ENCODE measurements around the gene NUDT1.
A peak's percentile ranks its signal among the peaks of the same experiment; 100 is the strongest.

Gene NUDT1

DNA sequence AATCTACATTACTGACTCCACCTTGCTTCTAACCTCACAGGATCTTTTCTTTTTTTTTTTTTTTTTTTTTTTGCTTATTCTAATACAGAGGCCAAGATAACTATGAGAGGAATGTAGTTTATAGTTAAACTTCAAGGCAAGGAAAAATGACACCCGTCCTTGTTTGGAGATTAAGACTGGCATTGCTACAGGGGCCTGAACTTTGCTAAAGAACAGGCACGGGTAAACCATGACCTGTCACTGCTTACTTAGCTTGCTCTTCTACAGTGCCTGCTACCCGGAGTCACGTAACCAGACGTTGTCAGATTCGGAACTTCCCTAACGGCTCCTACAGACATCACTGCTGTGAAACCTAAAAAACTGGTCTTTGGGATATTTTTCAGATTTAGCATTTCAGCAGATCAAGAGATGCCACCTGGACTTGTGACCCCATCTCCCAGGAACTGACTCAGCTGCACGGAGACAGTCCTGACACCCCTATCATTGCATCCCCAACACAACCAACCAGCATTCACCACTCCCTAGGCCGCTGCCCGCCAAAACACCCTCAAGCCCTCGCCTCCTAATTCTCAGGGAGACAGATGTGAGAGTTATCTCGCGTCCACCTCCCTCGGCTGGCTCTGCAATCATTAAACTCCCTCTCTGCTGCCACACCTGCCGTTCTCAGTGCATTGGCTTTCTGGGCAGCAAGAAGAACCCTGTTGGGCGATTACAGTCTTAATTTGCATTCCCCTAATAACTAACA lies 36.8 kb upstream of the NUDT1 start:
- DNase-seq = no peak

DNA sequence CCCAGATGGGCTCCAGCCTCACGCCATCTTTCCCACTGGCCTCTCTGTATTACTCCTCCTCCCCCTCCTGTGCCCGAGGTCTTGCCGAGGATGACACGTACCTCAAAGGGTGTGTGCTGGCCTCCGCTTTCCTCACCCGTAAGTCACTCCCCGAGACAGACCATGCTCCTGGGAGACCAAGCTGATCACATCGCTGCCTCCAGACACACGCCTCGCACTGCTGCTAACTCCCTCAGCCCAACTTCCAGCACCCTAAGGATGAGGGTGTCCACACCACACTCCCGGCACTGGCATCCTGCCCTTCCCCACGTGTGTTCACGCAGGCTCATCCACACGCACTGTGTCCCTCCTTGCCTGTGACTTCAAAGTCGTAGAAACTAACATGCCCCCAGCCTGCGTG lies 33.3 kb upstream of the NUDT1 start:
- no peak for DNase-seq

DNA sequence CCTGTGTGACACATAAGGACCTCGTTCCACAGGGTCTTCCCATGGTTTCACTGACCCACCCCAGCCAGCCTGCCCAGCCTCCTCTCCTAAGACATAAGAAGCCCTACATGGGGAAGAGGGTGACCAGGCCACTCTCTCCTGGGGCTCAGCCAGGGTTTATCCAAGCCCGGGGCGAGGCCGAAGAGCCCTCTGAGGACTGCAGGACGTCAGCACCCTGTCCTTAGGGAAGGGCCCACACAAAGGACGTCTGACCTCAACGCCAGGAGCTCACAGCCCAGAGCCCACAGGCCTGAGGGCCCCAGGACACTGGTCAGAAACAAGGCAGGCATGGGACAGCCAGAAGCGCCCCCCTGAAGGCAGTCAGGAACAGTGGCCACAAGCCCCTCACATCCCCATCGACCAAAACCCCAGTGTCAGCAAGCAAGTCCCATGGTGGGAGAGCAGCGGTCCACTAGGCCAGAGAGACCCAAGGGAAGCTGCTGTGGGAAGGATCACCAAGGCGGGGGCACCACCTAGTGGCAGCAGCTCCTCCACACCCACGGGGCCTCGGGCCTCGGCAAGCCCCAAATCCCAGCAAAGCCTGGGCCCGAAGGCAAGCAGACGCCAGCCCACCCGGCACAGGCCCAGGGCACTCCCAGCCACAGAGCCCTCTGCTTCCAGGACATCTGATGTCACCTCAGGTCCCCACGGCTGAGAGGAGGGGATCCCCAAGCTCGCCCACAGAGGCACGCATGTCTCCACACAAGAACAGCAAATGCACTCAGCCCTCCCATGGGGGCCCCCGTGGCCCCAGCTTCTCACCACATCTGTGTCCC lies 32.7 kb upstream of the NUDT1 start:
- peak in 1 of 4 experiments; percentile 11 for DNase-seq

- no peak for DNase-seq
These were observed 32.1 kb upstream of the NUDT1 start for GRCh38 chr7:2209961-2210323.

DNA sequence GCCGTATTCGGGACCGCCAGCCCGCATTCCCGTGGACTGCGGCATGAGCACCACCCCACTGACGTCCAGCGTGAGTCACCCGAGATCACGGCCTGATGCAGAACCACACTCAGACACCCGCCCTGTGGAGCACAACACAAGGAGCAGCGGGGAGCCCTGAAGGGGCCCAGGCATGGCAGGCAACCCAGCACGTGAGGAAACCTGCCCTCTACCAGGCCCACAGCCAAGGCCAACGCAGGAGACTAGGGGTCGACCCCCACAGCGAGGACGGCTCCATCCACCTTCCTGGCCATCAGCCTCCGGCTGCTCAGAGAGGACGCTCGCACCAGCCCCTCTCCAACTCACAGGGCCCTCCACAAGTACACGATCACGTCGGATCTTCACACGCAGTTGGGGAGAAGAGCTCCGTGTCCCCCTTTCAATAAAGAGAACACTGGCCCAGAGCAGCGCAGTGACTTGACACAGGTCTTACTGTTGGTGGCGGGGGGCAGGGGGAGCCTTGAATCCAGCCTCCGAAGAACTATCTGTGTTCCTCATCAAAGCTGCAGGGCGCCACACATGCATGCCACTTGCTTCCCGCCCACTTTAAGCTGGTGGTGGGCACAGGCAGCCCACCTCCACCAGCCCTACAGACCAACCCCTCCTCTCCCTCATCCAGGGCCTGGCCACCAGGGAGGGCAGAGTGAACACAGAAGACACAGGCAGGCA lies 31.3 kb upstream of the NUDT1 start:
- no peak for DNase-seq

DNA sequence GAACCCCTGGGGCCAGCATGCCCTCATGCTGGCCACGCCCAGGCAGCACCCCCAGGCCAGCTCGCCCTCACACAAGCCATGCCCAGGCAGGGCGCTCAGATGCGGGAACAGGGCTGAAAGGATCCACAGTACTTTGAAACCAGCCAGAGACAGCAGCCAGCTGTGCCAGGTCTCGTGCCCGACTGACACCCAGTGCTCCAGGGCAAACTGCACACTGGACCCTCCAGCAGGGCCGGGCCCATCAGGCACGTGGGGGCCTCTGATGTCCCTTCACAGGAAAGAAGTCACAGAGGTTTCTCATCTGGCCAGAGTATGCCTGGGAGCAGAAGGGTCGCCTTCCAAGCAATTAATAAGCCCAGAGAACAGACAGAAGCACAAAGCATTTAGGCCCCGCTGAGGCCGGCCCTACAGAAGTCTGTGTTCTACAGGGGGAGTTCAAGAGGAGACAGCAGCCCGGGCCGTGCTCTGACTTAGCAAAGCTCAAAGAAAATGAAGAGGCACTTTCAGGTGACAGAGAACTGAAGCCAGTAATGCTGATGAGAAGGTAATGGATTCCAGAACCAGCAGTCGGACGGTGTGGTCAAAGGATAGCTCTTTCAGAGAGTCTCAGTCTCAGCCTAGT lies 30.7 kb upstream of the NUDT1 start:
- no peak for DNase-seq

DNA sequence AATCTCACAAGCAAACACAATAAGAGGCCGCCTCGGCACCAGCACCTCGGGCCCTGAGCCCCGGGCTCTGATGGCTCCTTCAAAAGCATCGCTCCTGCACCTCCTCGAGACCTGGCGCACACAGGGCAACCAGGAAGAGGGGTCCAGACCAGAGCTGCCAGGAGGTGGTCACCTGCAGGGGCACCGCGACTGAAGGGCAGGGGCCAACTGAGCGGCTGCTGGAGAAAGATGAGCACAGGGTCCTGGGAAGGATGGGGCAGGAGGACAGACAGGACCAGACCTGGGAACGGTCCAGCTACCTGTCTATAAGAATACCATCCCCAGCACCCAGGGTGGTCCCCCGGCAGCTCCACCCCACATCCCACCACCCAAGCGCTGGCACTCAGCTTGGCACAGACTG lies 30.1 kb upstream of the NUDT1 start:
- DNase-seq = no peak

DNA sequence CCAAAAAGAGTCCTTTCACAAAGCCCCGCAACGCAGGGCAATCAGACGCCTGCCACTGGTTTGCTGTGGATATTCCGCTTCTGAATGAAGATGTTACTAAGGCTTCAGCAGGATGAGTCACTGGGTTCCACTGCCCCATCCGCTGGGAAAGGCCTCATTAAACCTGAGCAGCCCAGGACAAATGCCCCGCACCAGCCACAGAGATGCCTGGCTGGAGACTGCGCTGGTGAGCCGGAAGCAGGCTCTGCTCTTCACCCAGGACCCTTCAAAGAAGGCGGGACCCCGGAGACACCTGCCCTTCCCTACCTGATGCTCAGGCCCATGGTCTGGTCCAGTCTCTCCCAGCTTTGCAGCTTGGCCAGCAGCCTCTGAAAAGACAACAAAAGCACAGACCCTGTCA lies 29.1 kb upstream of the NUDT1 start:
- no peak for DNase-seq

DNA sequence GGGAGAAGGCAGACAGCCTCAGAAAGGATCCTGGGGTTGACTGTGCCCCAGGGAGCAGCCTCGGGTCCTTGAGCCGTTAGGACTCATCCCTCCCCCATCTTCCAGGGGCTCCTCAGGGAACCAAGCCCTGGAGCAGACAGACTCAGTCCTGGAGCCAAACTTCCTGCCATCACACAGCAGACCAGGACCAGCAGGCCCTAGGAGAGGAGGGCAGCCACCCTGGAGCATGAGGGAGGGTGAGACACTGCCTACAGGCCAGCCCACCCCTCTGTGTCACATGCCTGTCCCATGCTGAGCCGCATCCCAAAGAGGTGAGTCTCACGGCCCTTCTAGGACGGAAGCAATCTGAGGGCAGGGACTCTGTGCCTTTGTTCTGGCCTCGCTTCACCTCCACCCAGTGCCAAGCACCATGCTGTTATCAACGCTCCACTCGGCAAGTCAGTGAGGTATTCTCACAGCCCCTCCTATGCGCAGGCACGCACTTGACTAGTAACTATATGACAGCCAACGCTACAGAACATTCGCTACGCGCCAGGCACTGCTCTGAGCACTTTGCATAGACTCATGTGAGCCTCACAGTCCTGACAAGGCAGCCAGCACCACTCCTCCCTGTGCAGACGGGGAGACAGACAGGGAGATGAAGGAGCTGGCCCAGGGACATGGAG lies 28.3 kb upstream of the NUDT1 start:
- no peak for DNase-seq

DNA sequence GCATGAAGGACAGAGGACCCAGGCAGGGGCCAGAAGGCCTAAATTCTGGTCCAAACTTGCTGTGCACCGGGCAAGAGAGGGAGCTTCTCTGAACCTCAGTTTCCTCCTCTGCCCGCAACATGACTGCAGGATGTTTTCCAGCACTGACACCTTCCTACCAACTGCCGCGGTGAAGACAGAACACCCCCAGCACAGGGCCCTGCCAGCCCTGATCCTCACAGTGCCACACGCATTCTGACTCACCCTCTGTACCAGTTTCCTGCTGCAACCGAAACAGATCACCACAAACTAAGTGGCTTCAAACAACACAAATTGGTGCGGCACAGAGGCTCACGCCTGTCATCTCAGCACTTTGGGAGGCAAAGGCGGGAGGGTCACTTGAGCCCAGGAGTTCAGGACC lies 27.4 kb upstream of the NUDT1 start:
- DNase-seq = no peak

DNA sequence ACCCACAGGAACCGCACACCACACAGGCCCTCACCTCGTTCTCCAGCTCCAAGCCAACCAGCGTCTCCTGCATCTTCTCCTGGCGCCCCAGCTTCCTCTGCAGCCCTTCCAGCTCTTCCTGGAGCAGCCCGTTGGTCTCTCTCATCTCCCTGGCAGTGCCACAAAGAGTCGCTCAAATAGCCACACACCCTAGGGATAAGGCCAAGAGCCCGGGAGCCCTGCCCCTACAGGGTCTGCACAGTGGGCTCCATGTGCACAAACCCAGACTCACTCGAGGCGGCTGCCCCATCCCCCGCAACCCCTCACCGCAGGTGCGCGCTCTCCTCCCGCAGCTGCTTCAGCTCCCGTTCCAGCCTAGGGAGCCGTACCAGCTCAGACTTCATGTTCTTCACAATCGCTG lies 26.2 kb upstream of the NUDT1 start:
- no peak for DNase-seq

GRCh38 chr7:2217206-2217605 lies 24.8 kb upstream of the NUDT1 start:
- no peak for DNase-seq

DNA sequence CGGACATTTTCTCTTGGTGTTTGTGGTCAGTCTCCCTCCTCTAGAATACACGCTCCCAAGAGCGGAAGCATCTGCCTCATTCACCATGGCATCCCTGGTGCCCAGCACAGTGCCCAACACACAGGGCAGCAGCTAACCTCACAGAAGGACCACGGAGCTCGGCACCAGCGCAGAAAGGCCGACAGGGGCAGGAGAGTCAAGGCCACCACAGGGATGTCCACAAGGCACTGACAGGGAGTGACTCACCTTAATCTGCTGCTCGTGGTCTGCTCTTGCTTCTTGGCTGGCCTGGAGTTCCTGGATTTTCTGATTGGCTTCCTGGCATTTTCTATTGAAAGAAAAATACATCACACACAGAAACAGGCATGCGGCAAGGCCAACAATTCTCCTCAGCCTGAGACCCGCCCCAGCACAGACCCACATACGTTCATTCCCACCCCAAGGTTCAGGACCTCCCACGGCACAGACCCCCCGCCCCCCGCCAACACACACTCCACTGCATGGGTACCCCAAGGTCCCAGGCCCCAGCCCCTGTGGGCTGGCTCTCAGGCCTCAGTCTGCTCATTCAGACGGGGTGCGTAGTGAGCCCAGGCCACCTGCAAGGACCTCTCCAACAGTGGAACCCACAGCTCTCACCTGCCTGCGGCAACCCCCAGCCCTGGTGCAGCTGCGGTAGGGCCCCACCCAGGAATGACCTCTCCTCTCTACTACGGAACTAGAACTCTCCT lies 24.1 kb upstream of the NUDT1 start:
- DNase-seq = no peak

- DNase-seq = no peak
These were observed 23.6 kb upstream of the NUDT1 start for GRCh38 chr7:2218444-2218785.

- no peak for DNase-seq
These were observed 22.9 kb upstream of the NUDT1 start for GRCh38 chr7:2219136-2219535.

GRCh38 chr7:2219606-2220005 lies 22.4 kb upstream of the NUDT1 start:
- DNase-seq = no peak

DNA sequence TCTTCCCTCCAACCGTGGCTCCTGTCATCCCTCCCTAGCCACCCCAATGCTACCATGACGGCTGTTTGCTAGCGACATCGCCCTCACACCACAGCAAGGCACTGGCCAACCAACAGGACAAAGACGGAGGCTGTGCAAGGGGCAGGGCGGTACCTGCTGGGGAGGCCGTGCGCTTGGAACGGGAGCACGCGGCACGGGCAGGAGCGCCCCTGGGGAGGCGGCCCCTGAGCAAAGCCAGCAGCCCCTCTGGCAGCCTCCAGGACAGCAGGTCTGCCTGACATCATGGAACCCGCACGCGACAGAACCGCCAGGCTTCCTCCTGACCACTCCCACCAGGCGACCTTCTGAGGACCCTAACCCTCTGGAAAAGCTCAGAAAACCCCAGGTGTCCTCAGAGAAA lies 22.0 kb upstream of the NUDT1 start:
- no peak for DNase-seq

- DNase-seq = no peak
These were observed 21.5 kb upstream of the NUDT1 start for GRCh38 chr7:2220506-2220905.

DNA sequence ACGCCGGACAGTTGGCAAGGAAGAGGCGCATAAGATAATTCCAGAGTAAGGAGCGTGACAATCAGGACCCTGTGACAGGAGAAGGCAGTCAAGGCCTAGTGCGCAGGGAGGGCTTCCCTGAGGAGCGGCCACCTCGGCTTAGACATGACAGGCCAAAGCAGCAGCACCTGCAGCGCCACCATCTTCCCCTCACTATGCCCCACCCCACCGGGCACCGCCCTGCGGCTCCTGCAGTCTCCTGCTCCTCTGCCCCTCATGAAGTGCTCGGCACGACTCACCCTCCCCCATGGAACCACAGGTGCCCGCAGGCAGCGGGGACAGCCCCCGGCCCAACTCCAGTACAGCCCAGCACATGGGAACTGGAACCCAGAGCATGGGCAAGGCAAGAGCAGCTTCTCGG lies 21.1 kb upstream of the NUDT1 start:
- no peak for DNase-seq

- DNase-seq = no peak
These were observed 19.5 kb upstream of the NUDT1 start for GRCh38 chr7:2222516-2222915.

DNA sequence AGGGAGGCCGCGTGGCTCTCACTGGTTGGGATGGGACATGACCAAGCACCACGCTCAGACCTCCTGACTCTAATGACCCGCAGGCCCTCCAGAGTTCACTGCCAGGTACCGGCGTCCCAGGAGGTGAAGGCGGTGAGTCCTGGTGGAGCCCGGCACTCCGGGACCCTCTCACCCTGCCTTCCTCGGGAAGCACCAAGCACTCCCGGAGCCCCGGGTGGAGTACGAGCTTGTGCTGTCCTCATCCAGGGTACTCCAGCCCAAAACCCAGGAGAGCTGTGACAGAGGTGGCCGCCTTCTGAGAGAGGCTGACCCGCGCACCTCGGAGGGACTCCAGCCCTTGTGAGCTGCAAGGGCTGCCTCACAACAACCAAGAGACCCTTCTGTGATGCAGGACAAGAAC lies 18.7 kb upstream of the NUDT1 start:
- no peak for DNase-seq

DNA sequence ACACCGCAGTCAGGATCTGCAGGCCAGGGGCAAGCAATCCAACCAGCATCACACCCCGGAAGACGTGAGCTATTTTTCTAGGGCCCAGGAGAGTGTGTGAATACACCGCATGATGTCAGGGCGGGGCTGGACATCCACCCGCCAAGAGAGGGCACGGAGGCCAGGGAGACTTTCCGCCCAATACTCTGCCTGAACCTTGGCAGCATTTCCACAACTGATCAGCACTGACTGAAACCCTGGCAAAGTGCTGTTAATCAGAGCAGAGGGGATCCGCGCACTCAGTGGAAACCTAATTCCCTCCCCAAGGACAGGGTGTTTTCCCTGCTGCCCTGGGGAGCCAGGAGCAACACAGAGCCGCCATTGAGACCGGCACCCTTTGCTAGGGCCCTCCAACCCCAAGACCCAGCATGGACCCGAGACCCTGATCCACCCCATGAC lies 17.5 kb upstream of the NUDT1 start:
- DNase-seq = no peak
